ENCODE data around the gene ESD. TPM values are rescaled to one million over a fixed set of nuclear protein-coding genes. Genes with fewer than 3 reads are reported as not detected.
"Not testable (repeated sequence)": the region's sequence is repeated elsewhere in the genome, so short reads cannot be mapped to it uniquely, and the experiment has no call there.

The ESD gene
- total RNA-seq, 6 donors from 2014 or later: 29.3 to 103 (median 82.1) TPM

DNA sequence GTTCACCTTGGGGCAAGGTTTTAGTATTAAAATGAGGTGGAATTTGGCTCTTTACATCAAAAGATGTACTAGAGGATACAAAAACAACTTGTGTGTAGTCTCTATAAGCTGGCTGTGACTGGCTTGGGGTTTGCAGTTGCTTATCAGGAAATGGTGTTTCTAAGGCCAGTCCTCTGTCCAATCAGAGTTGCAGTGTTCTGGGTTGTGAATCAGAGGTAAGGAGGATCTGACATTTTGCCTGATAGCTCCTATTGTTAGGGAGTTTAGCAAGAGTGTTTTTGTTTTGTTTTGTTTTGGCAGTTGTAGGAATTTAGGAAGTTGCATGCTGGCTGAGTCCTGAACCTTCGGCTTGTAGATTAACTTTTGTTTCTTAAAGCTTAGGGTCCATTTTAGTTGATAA is 20.1 kb upstream of the ESD start:
- H3K9me3 ChIP-seq: peaks cover 0 to 6% (median 3%) of the 10 kb centered on the region in 4 donors
- no peak overlapping the region for H3K27ac ChIP-seq
- H3K4me3 ChIP-seq: no peak overlapping the region
- H3K36me3 ChIP-seq: no peaks in the 10 kb centered on the region
- WGBS, 2 donors: 50 to 58% methylated on average over 1 of the region's 1 CpG
- ATAC-seq (ENCODE audit: low FRiP score in 2 of 2) (no peak), DNase-seq (no peak)
- H3K27me3 ChIP-seq: no peaks in the 10 kb centered on the region
- H3K4me1 ChIP-seq: no peaks in the 10 kb centered on the region
- no peak for TF ChIP-seq EP300 (IDR thresholded peaks at IDR 0.05)
- no peak for TF ChIP-seq POLR2A (IDR thresholded peaks at IDR 0.05)
- no peak for TF ChIP-seq CTCF (IDR thresholded peaks at IDR 0.05)
- TF ChIP-seq POLR2AphosphoS5 (IDR thresholded peaks at IDR 0.05): no peak

DNA sequence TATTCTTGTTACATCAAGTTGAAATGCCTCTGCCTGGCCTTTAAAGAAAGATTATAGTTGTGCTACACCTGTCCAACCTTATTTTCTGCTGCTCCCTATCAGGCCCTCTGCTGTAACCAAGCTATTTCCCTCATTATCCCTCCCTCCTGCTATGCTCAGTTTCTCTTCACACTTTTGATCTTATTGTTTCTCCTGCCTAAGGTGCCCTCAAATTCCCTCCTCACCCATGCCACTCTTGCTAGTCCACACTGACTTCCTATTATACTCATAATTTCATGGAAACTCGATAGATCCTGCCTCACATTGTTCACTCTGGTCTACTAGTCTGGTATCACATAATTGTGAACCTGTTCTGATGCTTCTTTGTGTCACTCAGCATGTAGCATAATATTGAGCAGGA is 19.4 kb upstream of the ESD start:
- no peaks in the 10 kb centered on the region for H3K4me1 ChIP-seq
- H3K27me3 ChIP-seq: no peaks in the 10 kb centered on the region
- 94 to 100% methylated on average over 1 of the region's 1 CpG for WGBS, 2 donors
- ATAC-seq (ENCODE audit: low FRiP score in 2 of 2): no peak
- no peak overlapping the region for H3K27ac ChIP-seq
- no peak overlapping the region for H3K4me3 ChIP-seq
- TF ChIP-seq EP300 (IDR thresholded peaks at IDR 0.05) (no peak), POLR2AphosphoS5 (IDR thresholded peaks at IDR 0.05) (no peak), CTCF (IDR thresholded peaks at IDR 0.05) (no peak), POLR2A (IDR thresholded peaks at IDR 0.05) (no peak)
- no peaks in the 10 kb centered on the region for H3K36me3 ChIP-seq
- no peak for DNase-seq
- H3K9me3 ChIP-seq: peaks cover 0 to 9% (median 3%) of the 10 kb centered on the region in 4 donors

GRCh38 chr13:46812301-46812797 is 15.4 kb upstream of the ESD start:
- no peaks in the 10 kb centered on the region for H3K36me3 ChIP-seq
- TF ChIP-seq CTCF (IDR thresholded peaks at IDR 0.05): no peak
- no peak for TF ChIP-seq POLR2A (IDR thresholded peaks at IDR 0.05)
- TF ChIP-seq POLR2AphosphoS5 (IDR thresholded peaks at IDR 0.05): no peak
- no peak for TF ChIP-seq EP300 (IDR thresholded peaks at IDR 0.05)
- H3K27ac ChIP-seq: no peak overlapping the region
- H3K9me3 ChIP-seq: peaks cover 0 to 9% (median 3%) of the 10 kb centered on the region in 4 donors
- no peak overlapping the region for H3K4me3 ChIP-seq
- ATAC-seq (ENCODE audit: low FRiP score in 2 of 2): no peak
- H3K4me1 ChIP-seq: no peaks in the 10 kb centered on the region
- DNase-seq: no peak
- H3K27me3 ChIP-seq: no peaks in the 10 kb centered on the region

- Histone ChIP-seq H3K27me3 (no peaks in the 10 kb centered on the region), H3K4me3 (no peak overlapping the region), H3K9me3 (peaks cover 0 to 9% (median 3%) of the 10 kb centered on the region in 4 donors), H3K27ac (no peak overlapping the region), H3K4me1 (no peaks in the 10 kb centered on the region), H3K36me3 (no peaks in the 10 kb centered on the region)
- TF ChIP-seq POLR2AphosphoS5 (IDR thresholded peaks at IDR 0.05) (no peak), CTCF (IDR thresholded peaks at IDR 0.05) (no peak), EP300 (IDR thresholded peaks at IDR 0.05) (no peak), POLR2A (IDR thresholded peaks at IDR 0.05) (no peak)
- WGBS, 2 donors: 94% methylated on average over 5 of the region's 5 CpGs
- ATAC-seq (ENCODE audit: low FRiP score in 2 of 2) (no peak), DNase-seq (no peak)
Observed at GRCh38 chr13:46810440-46810839, 13.5 kb upstream of the ESD start.

DNA sequence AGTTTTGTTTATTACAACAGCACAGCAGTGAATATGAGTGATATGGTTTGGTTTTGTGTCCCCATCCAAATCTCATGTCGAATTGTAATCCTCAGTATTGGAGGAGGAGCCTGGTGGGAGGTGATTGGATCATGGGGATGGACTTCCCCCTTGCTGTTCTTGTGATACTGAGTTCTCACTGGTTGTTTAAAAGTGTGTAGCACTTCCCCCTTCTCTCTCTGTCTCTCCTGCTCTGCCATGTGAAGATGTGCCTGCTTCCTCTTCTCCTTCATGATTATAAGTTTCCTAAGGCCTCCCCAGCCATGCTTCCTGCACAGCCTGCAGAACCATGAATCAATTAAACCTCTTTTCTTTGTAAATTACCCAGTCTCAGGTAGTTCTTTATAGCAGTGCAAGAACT is 8.0 kb upstream of the ESD start:
- 80 to 87% methylated on average over 1 of the region's 1 CpG for WGBS, 2 donors
- H3K4me1 ChIP-seq; H3K27me3 ChIP-seq; H3K27ac ChIP-seq; H3K9me3 ChIP-seq; ATAC-seq (ENCODE audit: low FRiP score in 2 of 2); H3K4me3 ChIP-seq; DNase-seq; H3K36me3 ChIP-seq: not testable (repeated sequence)
